Stimulated activated memory B cell treated with anti-CD40 and anti-IgM and Interleukin-4, amounts not matched to agents 10 μg/mL and 1 μg/mL and 100 μg/mL, for 72 hours (primary cell): Measurements from ENCODE around the gene GRAMD1B.

Experiments
- ATAC-seq: fragments of 150-1000 bp; cut with Tn5 transposase; 2 replicates; pipeline ENCODE4 v1.10.0; 2021
- H3K27ac Mint-ChIP-seq: one replicate; pipeline ENCODE4 v1.8.0; 2022; ENCODE audit warnings: mild to moderate bottlenecking, mixed read lengths
- H3K27me3 Mint-ChIP-seq: one replicate; pipeline ENCODE4 v1.8.0; 2022; ENCODE audit warnings: mixed read lengths
- H3K36me3 Mint-ChIP-seq: one replicate; pipeline ENCODE4 v1.8.0; 2022; ENCODE audit warnings: mixed read lengths
- H3K4me1 Mint-ChIP-seq: one replicate; pipeline ENCODE4 v1.8.0; 2022; ENCODE audit warnings: mixed read lengths
- H3K4me3 Mint-ChIP-seq: one replicate; pipeline ENCODE4 v1.8.0; 2022; ENCODE audit warnings: mild to moderate bottlenecking, moderate library complexity, mixed read lengths
- H3K9me3 Mint-ChIP-seq: one replicate; pipeline ENCODE4 v1.8.0; 2022; ENCODE audit warnings: mixed read lengths

GRAMD1B gene

GRCh38 chr11:123406441-123407129 is 23.5 kb upstream of the GRAMD1B start:
- no peaks in the 10 kb centered on the region for H3K36me3 Mint-ChIP-seq
- H3K9me3 Mint-ChIP-seq, result no peaks in the 10 kb centered on the region
- ATAC-seq, result no peak
- peaks cover 11% of the 10 kb centered on the region for H3K4me1 Mint-ChIP-seq
- H3K27ac Mint-ChIP-seq, result no peak overlapping the region
- no peak overlapping the region for H3K4me3 Mint-ChIP-seq
- peaks cover 30% of the 10 kb centered on the region for H3K27me3 Mint-ChIP-seq

DNA sequence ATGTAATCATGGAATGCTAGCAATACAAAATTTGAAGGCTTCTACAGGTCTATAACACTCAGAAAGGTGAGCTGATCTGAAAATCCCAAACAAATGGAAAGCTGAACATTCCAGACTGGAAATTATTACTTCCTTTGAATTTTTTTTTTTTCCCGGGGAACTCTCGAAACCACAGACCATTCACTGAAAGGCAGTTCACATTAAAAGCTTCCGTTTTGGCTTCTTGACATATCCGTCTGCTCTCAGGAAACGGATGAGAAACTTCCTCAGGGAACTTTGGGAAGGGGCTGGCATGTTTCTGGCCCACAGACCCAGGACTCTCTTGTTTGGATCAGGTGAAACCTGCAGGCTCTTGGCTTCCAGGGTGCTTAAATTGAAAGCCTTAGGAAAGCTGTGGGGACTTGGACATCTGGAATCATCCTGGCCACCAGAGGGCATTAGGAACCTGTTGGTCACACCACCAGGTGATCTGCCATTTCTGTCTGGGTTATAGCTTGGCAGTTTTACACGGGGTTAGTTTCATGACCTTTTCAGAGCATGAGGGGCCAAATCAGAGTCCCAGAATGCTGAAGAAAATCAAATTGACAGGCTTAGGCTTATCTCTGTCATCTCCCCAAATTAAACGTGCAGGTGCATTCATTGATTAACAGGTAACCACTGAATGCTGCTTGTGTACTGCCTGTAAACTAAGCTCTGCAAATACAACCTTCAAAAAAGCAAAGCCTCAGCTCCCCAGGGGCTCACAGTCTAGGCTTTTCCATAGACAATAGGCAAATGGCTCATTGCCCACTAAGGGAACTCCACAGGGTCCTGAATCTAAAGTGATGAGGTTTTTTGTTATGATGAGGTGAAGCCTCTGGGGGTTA is 22.7 kb upstream of the GRAMD1B start:
- H3K4me3 Mint-ChIP-seq, result no peak overlapping the region

DNA sequence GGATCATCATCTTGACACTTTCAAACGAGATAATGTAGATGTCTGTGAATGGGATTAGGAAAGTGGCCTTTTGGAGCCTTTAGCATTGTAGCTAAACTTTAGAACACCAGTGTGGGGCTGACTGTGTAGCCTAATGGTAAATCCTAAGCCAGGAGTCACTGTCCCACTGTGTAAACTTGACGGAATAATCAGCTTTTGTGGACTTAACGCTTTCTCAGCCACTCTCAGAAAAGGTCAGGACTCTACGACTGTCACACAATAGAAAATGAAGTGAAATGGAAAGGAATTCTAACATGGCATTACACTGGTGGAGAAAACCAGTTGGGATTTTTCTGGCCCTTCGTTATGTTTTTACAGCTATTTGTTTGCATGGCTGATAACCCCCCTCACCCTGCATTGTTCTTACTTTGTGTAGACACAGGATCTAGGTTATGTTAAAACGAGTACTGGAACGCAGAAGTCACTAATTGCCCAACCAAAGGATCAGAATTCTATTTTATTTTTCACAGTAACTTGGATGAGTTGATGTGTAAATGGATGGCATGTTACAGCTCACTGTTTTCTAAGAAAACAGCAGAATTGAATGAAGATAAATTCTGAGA is 22.0 kb upstream of the GRAMD1B start:
- no peak overlapping the region for H3K4me3 Mint-ChIP-seq
- H3K4me1 Mint-ChIP-seq, result peaks cover 11% of the 10 kb centered on the region
- no peaks in the 10 kb centered on the region for H3K36me3 Mint-ChIP-seq
- no peaks in the 10 kb centered on the region for H3K9me3 Mint-ChIP-seq
- no peak for ATAC-seq
- H3K27me3 Mint-ChIP-seq, result peaks cover 34% of the 10 kb centered on the region
- no peak overlapping the region for H3K27ac Mint-ChIP-seq

More for the DNA sequence above, 22.7 kb upstream of the GRAMD1B start:
- peaks cover 11% of the 10 kb centered on the region for H3K4me1 Mint-ChIP-seq
- H3K27me3 Mint-ChIP-seq, result peaks cover 30% of the 10 kb centered on the region
- no peak overlapping the region for H3K27ac Mint-ChIP-seq
- H3K36me3 Mint-ChIP-seq, result no peaks in the 10 kb centered on the region
- no peaks in the 10 kb centered on the region for H3K9me3 Mint-ChIP-seq
- no peak for ATAC-seq

GRCh38 chr11:123408619-123409455 is 21.2 kb upstream of the GRAMD1B start:
- Mint-ChIP-seq H3K36me3 (no peaks in the 10 kb centered on the region), H3K9me3 (no peaks in the 10 kb centered on the region), H3K27ac (no peak overlapping the region), H3K4me1 (peaks cover 11% of the 10 kb centered on the region), H3K4me3 (no peak overlapping the region), H3K27me3 (peaks cover 40% of the 10 kb centered on the region)
- no peak for ATAC-seq

- H3K4me3 Mint-ChIP-seq, result no peak overlapping the region
- peaks cover 11% of the 10 kb centered on the region for H3K4me1 Mint-ChIP-seq
- no peaks in the 10 kb centered on the region for H3K36me3 Mint-ChIP-seq
- ATAC-seq, result no peak
- H3K9me3 Mint-ChIP-seq, result no peaks in the 10 kb centered on the region
- no peak overlapping the region for H3K27ac Mint-ChIP-seq
- peaks cover 38% of the 10 kb centered on the region for H3K27me3 Mint-ChIP-seq
Observed at GRCh38 chr11:123409456-123410217, 20.4 kb upstream of the GRAMD1B start.

DNA sequence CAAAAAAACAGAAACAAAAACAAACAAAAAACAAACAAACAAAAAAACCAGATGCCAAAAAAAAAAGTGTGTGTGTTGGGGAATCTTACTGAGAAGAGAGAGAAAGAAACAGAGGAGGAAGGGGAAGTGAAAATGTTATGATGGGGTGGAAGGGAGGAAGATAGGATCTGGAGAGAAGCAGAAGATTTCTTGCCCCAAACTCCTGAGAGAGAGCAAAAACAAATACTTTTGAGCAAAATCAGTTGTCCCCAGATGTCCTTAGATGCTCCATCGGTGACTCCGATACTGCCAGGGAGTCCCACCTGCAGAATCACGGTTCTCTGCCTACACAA is 19.9 kb upstream of the GRAMD1B start:
- Mint-ChIP-seq H3K27ac (no peak overlapping the region), H3K36me3 (no peaks in the 10 kb centered on the region), H3K4me3 (no peak overlapping the region), H3K4me1 (peaks cover 11% of the 10 kb centered on the region), H3K9me3 (no peaks in the 10 kb centered on the region), H3K27me3 (peaks cover 33% of the 10 kb centered on the region)
- ATAC-seq, result no peak

DNA sequence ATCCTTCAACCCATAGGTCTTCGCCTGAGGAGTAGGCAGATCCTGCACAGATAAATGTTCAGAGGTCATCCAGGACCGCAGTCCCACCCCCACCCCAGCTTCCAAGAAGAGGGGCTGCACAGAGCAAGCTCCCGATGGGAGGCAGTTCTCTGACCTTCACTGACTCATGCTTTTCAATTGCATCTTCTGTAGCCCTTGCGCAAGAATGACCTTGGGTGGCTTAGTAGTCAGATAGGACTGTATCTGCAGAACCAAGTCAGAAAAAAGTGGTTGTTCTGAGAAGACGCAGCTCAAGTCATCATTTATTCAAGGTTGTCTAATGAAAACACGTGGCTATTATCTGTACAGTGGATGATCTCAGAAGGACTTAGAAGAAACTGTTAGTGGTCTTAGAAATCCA is 16.4 kb upstream of the GRAMD1B start:
- Mint-ChIP-seq H3K27me3 (peaks cover 30% of the 10 kb centered on the region), H3K36me3 (no peaks in the 10 kb centered on the region), H3K9me3 (no peaks in the 10 kb centered on the region), H3K4me3 (no peak overlapping the region), H3K4me1 (peaks cover 6% of the 10 kb centered on the region), H3K27ac (no peak overlapping the region)
- no peak for ATAC-seq

DNA sequence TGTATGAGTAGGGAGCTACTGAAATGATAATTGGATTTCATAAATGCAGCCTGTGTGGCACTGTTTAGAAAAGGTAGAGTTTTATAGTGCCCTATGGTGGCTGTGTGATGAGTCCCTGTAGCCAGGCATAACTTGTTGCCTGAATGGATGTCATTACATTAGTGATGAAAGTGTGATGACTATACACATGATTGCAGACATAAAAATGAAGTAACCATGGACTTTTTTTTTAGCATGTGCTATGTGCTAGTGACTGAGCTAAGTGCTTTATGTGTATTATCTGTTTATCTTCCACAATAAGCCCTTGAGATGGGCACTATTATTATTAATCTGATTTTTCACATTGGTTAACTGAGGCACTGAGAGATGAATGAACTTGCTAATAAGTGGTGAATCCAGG is 13.5 kb upstream of the GRAMD1B start:
- Mint-ChIP-seq H3K9me3 (no peaks in the 10 kb centered on the region), H3K27ac (no peak overlapping the region), H3K4me1 (no peaks in the 10 kb centered on the region), H3K36me3 (no peaks in the 10 kb centered on the region), H3K4me3 (no peak overlapping the region), H3K27me3 (peaks cover 20% of the 10 kb centered on the region)
- ATAC-seq, result no peak

GRCh38 chr11:123418351-123419114 is 11.5 kb upstream of the GRAMD1B start:
- Mint-ChIP-seq H3K9me3 (no peaks in the 10 kb centered on the region), H3K4me1 (no peaks in the 10 kb centered on the region), H3K27ac (no peak overlapping the region)

DNA sequence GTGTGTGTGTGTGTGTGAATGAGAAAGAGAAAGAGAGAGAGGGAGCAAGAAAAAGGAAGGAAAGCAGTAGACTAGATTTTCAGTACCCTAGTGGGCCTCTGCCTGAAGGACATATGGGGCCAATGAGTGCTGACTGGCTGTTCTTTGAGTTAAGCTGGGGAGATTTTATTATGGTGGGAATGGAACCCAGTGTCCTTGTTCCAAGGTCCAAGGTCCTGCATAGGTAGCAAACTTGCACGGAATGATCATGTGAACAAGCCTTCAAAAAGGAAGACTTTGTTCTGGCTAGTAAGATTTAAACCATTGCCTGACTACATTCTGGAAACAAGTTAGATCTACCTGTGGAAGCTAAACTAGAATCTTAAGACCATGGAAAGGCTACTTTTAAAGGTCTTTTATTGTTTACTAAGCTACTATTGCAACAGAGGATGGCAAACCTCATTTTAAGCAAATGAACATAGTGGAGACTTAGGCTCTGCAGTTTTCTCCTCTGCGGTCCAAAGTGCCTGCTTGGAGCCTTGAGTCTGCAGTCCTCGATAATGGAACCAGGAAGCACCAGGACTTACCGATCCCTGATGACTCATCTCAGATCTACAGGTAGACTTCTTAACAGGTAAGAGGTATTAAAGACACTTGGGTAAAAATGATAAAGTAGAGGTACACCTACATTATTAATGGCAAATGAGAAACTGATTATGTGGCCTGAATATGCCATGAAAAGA is 10.2 kb upstream of the GRAMD1B start:
- no peaks in the 10 kb centered on the region for H3K9me3 Mint-ChIP-seq
- no peaks in the 10 kb centered on the region for H3K36me3 Mint-ChIP-seq
- H3K27ac Mint-ChIP-seq, result no peak overlapping the region
- no peak overlapping the region for H3K4me3 Mint-ChIP-seq
- no peak for ATAC-seq
- no peaks in the 10 kb centered on the region for H3K4me1 Mint-ChIP-seq
- peaks cover 9% of the 10 kb centered on the region for H3K27me3 Mint-ChIP-seq

More at GRCh38 chr11:123418351-123419114, 11.5 kb upstream of the GRAMD1B start:
- Mint-ChIP-seq H3K27me3 (peaks cover 11% of the 10 kb centered on the region), H3K36me3 (no peaks in the 10 kb centered on the region), H3K4me3 (no peak overlapping the region)
- ATAC-seq, result no peak

- H3K36me3 Mint-ChIP-seq, result no peaks in the 10 kb centered on the region
- peaks cover 16% of the 10 kb centered on the region for H3K27me3 Mint-ChIP-seq
- no peaks in the 10 kb centered on the region for H3K9me3 Mint-ChIP-seq
- no peak for ATAC-seq
- H3K27ac Mint-ChIP-seq, result no peak overlapping the region
- no peak overlapping the region for H3K4me3 Mint-ChIP-seq
- H3K4me1 Mint-ChIP-seq, result no peaks in the 10 kb centered on the region
Observed at GRCh38 chr11:123421589-123421988, 8.5 kb upstream of the GRAMD1B start.

DNA sequence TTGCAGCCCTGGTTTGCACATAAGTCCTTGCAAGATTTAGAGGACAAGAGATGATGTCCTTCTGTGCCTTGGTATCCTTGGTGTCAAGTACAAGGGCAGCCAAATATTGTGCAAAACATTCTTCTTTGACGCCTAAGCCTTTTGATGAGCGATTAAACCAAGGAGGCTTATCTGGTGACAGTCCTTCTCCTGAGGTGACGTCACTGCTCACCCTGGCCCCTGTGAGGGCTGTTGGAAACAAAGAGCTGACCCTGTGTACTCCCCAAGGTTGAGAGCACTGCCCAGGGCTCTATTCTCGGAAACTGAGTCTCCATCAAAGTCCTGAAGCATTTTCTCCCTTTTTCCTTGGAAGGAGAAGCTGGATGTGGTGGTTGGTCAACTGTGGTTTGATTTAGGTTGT is 4.7 kb upstream of the GRAMD1B start:
- no peak overlapping the region for H3K4me3 Mint-ChIP-seq
- no peak for ATAC-seq
- H3K9me3 Mint-ChIP-seq, result no peaks in the 10 kb centered on the region
- peaks cover 6% of the 10 kb centered on the region for H3K4me1 Mint-ChIP-seq
- no peaks in the 10 kb centered on the region for H3K36me3 Mint-ChIP-seq
- H3K27me3 Mint-ChIP-seq, result peaks cover 32% of the 10 kb centered on the region
- H3K27ac Mint-ChIP-seq, result no peak overlapping the region

- ATAC-seq, result no peak
- Mint-ChIP-seq H3K27ac (no peak overlapping the region), H3K9me3 (no peaks in the 10 kb centered on the region), H3K4me1 (peaks cover 7% of the 10 kb centered on the region), H3K4me3 (no peak overlapping the region), H3K27me3 (peaks cover 37% of the 10 kb centered on the region), H3K36me3 (no peaks in the 10 kb centered on the region)
Observed at GRCh38 chr11:123426789-123427188, 3.3 kb upstream of the GRAMD1B start.
